K562 (cell line): Measurements from ENCODE around the gene ZNF862. TPM values are rescaled to one million over a fixed set of nuclear protein-coding genes. Genes with fewer than 3 reads are reported as not detected.
A peak's percentile ranks its signal among the peaks of the same experiment; 100 is the strongest.

ENCODE experiments used
- CTCF ChIP-seq, 3 experiments: IDR thresholded peaks in 2 of 3; conservative IDR thresholded peaks in 1 of 3; 2 replicates each; pipeline ENCODE4 v1.5.1; 2011 to 2012; ENCODE audit warnings: low read length in 3 of 3, mild to moderate bottlenecking in 3 of 3, control low read depth in 2 of 3, improper control_type of control experiment in 1 of 3, inconsistent platforms in 1 of 3, low read depth in 1 of 3, mixed read lengths in 1 of 3, moderate library complexity in 1 of 3; ENCODE audit not compliant: insufficient read depth in 2 of 3
- ERF ChIP-seq: fragments of 450-650 bp; formaldehyde crosslinking; IDR thresholded peaks from 2 replicates; pipeline ENCODE4 v1.4.0; 2020; ENCODE audit warnings: mild to moderate bottlenecking, mixed read lengths
- HDAC2 ChIP-seq: fragments of 450-650 bp; IDR thresholded peaks from 2 replicates; pipeline ENCODE4 v1.6.1; 2016; ENCODE audit warnings: mild to moderate bottlenecking
- NR2F6 ChIP-seq: fragments of 450-650 bp; formaldehyde crosslinking; IDR thresholded peaks from 2 replicates; pipeline ENCODE4 v1.4.0; 2020; ENCODE audit warnings: mild to moderate bottlenecking
- POLR2G ChIP-seq: fragments of 200-400 bp; formaldehyde crosslinking; IDR thresholded peaks from 2 replicates; pipeline ENCODE4 v1.6.1; 2017; ENCODE audit warnings: low read depth, mild to moderate bottlenecking, antibody characterized with exemption, low read length, moderate library complexity
- SAFB2 ChIP-seq: fragments of 200-400 bp; formaldehyde crosslinking; IDR thresholded peaks from 2 replicates; pipeline ENCODE4 v1.6.1; 2018; ENCODE audit warnings: borderline replicate concordance, low read length, low read depth, moderate library complexity; ENCODE audit not compliant: severe bottlenecking
- STAG1 ChIP-seq: sonication (generic); formaldehyde crosslinking; IDR thresholded peaks from 2 replicates; pipeline ENCODE4 v1.5.0; 2020; ENCODE audit warnings: missing genetic modification reagents, borderline replicate concordance
- TAL1 ChIP-seq: fragments of 450-650 bp; IDR thresholded peaks from 2 replicates; pipeline ENCODE4 v1.6.1; 2016; ENCODE audit warnings: mild to moderate bottlenecking
- TARDBP ChIP-seq: fragments of 450-650 bp; IDR thresholded peaks from 2 replicates; pipeline ENCODE4 v1.6.1; 2016
- ZFX ChIP-seq: sonication (generic); formaldehyde crosslinking; IDR thresholded peaks from 2 replicates; pipeline ENCODE4 v1.8.0; 2022; ENCODE audit warnings: mild to moderate bottlenecking, missing genetic modification reagents, moderate library complexity
- ZNF121 ChIP-seq: sonication (generic); formaldehyde crosslinking; conservative IDR thresholded peaks from 2 replicates; pipeline ENCODE4 v1.8.0; 2022; ENCODE audit warnings: missing genetic modification reagents
- ZNF263 ChIP-seq: sonication (generic); formaldehyde crosslinking; IDR thresholded peaks from 2 replicates; pipeline ENCODE4 v1.8.0; 2022; ENCODE audit warnings: mild to moderate bottlenecking, missing genetic modification reagents, borderline replicate concordance
- polyA plus RNA-seq, 8 experiments: library from polyadenylated mRNA; depleted of rRNA in 4 of 8; stranded (reverse) in 5 of 8; unstranded in 3 of 8; fragments of >200 nt; fragmentation: Nextera tagmentation in 2 of 8; fragmentation: Illumina TruSeq in 1 of 8; extraction: Ambion mirVana in 2 of 8; extraction: Trizol in 1 of 8; gene quantifications; 2 replicates each; pipeline versions ENCODE4 v1.2.1 to v1.2.3, GENCODE V29; 2011 to 2014; ENCODE audit warnings: inconsistent platforms in 1 of 8, missing spikeins in 1 of 8
- total RNA-seq, 7 experiments: library from RNA; depleted of rRNA in 6 of 7; stranded (reverse); fragments of >200 nt in 6 of 7; fragmentation: Illumina TruSeq in 2 of 7; extraction: Trizol in 2 of 7; gene quantifications; 2 replicates each; pipeline versions ENCODE4 v1.2.1 to v1.2.3, GENCODE V29; 2011 to 2021; ENCODE audit warnings: low replicate concordance in 1 of 7
- TF ChIP-seq, protein P1 (sequence below): fragments of 450-650 bp; IDR thresholded peaks from 2 replicates; pipeline ENCODE4 v1.6.1; 2016; ENCODE audit warnings: mild to moderate bottlenecking
- TF ChIP-seq, protein P2 (sequence below), 2 experiments: fragments of 450-650 bp; IDR thresholded peaks; 2 replicates each; pipeline ENCODE4 v1.6.1; 2016; ENCODE audit warnings: mild to moderate bottlenecking in 2 of 2, borderline replicate concordance in 1 of 2, low read depth in 1 of 2, moderate library complexity in 1 of 2

Gene ZNF862
- total and polyA plus RNA-seq, 9 of the 15 experiments (the other 6 are each of a cell fraction or from before 2014, with no cell fraction given), result 1.1 to 3.9 (median 2.6) TPM

- 0 out of 6 replicates have a peak, but pooled peaks of 1 of the 3 experiments have one; percentile 7 for TF ChIP-seq CTCF (IDR thresholded peaks at IDR 0.05 in 2 of 3, conservative IDR thresholded peaks at IDR 0.05 in 1 of 3; ENCODE audit: insufficient read depth in 2 of 3, low read depth in 1 of 3, low read length in 3 of 3)
- TF ChIP-seq SAFB2, result no peak
- peak; percentile 12; the same call in 1 of the 2 replicates for TF ChIP-seq ZNF263
- TF ChIP-seq TAL1, result peak; percentile 6; the same call in 1 of the 2 replicates
- TF ChIP-seq, protein P1, sequence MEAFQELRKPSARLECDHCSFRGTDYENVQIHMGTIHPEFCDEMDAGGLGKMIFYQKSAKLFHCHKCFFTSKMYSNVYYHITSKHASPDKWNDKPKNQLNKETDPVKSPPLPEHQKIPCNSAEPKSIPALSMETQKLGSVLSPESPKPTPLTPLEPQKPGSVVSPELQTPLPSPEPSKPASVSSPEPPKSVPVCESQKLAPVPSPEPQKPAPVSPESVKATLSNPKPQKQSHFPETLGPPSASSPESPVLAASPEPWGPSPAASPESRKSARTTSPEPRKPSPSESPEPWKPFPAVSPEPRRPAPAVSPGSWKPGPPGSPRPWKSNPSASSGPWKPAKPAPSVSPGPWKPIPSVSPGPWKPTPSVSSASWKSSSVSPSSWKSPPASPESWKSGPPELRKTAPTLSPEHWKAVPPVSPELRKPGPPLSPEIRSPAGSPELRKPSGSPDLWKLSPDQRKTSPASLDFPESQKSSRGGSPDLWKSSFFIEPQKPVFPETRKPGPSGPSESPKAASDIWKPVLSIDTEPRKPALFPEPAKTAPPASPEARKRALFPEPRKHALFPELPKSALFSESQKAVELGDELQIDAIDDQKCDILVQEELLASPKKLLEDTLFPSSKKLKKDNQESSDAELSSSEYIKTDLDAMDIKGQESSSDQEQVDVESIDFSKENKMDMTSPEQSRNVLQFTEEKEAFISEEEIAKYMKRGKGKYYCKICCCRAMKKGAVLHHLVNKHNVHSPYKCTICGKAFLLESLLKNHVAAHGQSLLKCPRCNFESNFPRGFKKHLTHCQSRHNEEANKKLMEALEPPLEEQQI, result no peak
- no peak for TF ChIP-seq HDAC2
- TF ChIP-seq POLR2G, result no peak
- no peak for TF ChIP-seq STAG1 (CRISPR knock-in tag)
- no peak for TF ChIP-seq NR2F6 (CRISPR knock-in tag)
- no peak for TF ChIP-seq ZNF121 (CRISPR knock-in tag)
- no peak for TF ChIP-seq TARDBP
- TF ChIP-seq, protein P2, sequence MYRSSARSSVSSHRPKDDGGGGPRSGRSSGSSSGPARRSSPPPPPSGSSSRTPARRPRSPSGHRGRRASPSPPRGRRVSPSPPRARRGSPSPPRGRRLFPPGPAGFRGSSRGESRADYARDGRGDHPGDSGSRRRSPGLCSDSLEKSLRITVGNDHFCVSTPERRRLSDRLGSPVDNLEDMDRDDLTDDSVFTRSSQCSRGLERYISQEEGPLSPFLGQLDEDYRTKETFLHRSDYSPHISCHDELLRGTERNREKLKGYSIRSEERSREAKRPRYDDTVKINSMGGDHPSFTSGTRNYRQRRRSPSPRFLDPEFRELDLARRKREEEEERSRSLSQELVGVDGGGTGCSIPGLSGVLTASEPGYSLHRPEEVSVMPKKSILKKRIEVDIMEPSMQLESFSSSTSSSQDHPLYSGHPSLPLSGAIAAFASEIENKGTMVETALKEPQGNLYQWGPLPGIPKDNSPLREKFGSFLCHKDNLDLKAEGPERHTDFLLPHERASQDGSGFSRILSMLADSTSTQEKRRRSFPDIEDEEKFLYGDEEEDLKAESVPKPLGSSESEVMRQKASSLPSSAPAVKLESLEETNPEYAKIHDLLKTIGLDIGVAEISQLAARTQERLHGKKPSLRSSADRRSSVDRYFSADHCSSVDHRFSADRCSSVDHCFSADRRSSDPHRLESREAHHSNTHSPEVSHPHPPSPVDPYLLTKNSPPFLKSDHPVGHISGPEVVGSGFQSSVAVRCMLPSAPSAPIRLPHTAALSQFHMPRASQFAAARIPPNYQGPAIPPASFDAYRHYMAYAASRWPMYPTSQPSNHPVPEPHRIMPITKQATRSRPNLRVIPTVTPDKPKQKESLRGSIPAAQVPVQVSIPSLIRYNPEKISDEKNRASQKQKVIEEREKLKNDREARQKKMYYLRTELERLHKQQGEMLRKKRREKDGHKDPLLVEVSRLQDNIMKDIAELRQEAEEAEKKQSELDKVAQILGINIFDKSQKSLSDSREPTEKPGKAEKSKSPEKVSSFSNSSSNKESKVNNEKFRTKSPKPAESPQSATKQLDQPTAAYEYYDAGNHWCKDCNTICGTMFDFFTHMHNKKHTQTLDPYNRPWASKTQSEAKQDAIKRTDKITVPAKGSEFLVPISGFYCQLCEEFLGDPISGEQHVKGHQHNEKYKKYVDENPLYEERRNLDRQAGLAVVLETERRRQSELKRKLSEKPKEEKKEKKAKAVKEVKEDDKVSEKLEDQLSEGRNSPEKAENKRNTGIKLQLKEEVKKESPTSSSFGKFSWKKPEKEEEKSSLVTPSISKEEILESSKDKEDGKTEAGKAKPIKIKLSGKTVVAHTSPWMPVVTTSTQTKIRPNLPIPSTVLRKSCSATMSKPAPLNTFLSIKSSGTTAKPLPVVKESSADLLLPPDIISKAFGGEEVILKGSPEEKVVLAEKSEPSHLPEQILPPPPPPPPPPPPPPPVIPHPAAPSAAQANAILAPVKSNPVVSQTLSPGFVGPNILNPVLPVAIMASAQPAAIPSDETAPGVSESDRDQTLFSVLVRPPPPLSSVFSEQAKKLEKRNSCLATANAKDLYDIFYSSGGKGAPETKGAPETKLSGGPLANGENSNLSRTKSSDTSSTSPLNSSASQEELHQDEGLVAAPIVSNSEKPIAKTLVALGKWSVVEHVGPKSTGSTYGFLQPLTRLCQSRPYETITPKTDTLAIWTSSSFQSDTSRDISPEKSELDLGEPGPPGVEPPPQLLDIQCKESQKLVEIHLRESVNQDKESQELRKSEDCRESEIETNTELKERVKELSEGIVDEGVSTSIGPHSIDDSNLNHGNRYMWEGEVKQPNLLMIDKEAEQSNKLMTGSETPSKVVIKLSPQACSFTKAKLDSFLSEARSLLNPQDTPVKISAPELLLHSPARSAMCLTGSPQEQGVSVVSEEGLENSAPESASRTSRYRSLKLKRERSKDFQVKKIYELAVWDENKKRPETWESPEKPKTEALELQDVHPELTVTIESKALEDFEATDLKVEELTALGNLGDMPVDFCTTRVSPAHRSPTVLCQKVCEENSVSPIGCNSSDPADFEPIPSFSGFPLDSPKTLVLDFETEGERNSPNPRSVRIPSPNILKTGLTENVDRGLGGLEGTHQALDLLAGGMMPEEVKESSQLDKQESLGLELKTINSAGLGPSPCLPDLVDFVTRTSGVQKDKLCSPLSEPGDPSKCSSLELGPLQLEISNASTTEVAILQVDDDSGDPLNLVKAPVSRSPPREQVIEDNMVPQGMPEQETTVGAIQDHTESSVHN (IDR thresholded peaks at IDR 0.05; ENCODE audit: borderline replicate concordance in 1 of 2, low read depth in 1 of 2), result no peak
- TF ChIP-seq ZFX (CRISPR knock-in tag), result no peak
- no peak for TF ChIP-seq ERF (CRISPR knock-in tag)
Measured at GRCh38 chr7:149827089-149827981, 10.8 kb upstream of the ZNF862 start (continued).
